Measurements from ENCODE around the gene DHRS1. TPM values are rescaled to one million over a fixed set of nuclear protein-coding genes. Genes with fewer than 3 reads are reported as not detected.
A peak's percentile ranks its signal among the peaks of the same experiment; 100 is the strongest.

The DHRS1 gene
- total and polyA plus RNA-seq, 9 of the 15 experiments (the other 6 are each of a cell fraction or from before 2014, with no cell fraction given), result 7.3 to 33.6 (median 13.3) TPM

DNA sequence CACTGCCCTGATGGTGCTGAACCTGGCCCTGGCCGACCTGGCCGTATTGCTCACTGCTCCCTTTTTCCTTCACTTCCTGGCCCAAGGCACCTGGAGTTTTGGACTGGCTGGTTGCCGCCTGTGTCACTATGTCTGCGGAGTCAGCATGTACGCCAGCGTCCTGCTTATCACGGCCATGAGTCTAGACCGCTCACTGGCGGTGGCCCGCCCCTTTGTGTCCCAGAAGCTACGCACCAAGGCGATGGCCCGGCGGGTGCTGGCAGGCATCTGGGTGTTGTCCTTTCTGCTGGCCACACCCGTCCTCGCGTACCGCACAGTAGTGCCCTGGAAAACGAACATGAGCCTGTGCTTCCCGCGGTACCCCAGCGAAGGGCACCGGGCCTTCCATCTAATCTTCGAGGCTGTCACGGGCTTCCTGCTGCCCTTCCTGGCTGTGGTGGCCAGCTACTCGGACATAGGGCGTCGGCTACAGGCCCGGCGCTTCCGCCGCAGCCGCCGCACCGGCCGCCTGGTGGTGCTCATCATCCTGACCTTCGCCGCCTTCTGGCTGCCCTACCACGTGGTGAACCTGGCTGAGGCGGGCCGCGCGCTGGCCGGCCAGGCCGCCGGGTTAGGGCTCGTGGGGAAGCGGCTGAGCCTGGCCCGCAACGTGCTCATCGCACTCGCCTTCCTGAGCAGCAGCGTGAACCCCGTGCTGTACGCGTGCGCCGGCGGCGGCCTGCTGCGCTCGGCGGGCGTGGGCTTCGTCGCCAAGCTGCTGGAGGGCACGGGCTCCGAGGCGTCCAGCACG, 16.4 kb upstream of the DHRS1 start (continued):
- TF ChIP-seq, protein P1, sequence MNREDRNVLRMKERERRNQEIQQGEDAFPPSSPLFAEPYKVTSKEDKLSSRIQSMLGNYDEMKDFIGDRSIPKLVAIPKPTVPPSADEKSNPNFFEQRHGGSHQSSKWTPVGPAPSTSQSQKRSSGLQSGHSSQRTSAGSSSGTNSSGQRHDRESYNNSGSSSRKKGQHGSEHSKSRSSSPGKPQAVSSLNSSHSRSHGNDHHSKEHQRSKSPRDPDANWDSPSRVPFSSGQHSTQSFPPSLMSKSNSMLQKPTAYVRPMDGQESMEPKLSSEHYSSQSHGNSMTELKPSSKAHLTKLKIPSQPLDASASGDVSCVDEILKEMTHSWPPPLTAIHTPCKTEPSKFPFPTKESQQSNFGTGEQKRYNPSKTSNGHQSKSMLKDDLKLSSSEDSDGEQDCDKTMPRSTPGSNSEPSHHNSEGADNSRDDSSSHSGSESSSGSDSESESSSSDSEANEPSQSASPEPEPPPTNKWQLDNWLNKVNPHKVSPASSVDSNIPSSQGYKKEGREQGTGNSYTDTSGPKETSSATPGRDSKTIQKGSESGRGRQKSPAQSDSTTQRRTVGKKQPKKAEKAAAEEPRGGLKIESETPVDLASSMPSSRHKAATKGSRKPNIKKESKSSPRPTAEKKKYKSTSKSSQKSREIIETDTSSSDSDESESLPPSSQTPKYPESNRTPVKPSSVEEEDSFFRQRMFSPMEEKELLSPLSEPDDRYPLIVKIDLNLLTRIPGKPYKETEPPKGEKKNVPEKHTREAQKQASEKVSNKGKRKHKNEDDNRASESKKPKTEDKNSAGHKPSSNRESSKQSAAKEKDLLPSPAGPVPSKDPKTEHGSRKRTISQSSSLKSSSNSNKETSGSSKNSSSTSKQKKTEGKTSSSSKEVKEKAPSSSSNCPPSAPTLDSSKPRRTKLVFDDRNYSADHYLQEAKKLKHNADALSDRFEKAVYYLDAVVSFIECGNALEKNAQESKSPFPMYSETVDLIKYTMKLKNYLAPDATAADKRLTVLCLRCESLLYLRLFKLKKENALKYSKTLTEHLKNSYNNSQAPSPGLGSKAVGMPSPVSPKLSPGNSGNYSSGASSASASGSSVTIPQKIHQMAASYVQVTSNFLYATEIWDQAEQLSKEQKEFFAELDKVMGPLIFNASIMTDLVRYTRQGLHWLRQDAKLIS (CRISPR knock-in tag; IDR thresholded peaks at IDR 0.05), result 0 out of 2 replicates have a peak, but pooled peaks have one; percentile 59
- TF ChIP-seq, protein P2, sequence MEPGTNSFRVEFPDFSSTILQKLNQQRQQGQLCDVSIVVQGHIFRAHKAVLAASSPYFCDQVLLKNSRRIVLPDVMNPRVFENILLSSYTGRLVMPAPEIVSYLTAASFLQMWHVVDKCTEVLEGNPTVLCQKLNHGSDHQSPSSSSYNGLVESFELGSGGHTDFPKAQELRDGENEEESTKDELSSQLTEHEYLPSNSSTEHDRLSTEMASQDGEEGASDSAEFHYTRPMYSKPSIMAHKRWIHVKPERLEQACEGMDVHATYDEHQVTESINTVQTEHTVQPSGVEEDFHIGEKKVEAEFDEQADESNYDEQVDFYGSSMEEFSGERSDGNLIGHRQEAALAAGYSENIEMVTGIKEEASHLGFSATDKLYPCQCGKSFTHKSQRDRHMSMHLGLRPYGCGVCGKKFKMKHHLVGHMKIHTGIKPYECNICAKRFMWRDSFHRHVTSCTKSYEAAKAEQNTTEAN (CRISPR knock-in tag; IDR thresholded peaks at IDR 0.05), result peak; percentile 57; the same call in 1 of the 2 replicates
- TF ChIP-seq HMG20A (CRISPR knock-in tag; conservative IDR thresholded peaks at IDR 0.05) (no peak), SREBF2 (CRISPR knock-in tag; IDR thresholded peaks at IDR 0.05) (no peak), ZFP30 (CRISPR knock-in tag; IDR thresholded peaks at IDR 0.05; ENCODE audit: borderline replicate concordance) (no peak), ETS2 (tag; IDR thresholded peaks at IDR 0.05; ENCODE audit: borderline replicate concordance, poor library complexity, severe bottlenecking) (no peak), ELF1 (tag; IDR thresholded peaks at IDR 0.05) (peak; percentile 23; the same call in 1 of the 2 replicates), ZNF57 (CRISPR knock-in tag; IDR thresholded peaks at IDR 0.05) (no peak), ELF2 (CRISPR knock-in tag; IDR thresholded peaks at IDR 0.05) (no peak), CHCHD3 (CRISPR knock-in tag; IDR thresholded peaks at IDR 0.05) (no peak), FIP1L1 (IDR thresholded peaks at IDR 0.05; ENCODE audit: low read depth, low read length, poor library complexity, severe bottlenecking) (peak; percentile 20), HNRNPK (IDR thresholded peaks at IDR 0.05; ENCODE audit: low read depth, low read length, poor library complexity, severe bottlenecking) (no peak), LCOR (CRISPR knock-in tag; IDR thresholded peaks at IDR 0.05) (0 out of 2 replicates have a peak, but pooled peaks have one; percentile 72)
- TF ChIP-seq, protein P3, sequence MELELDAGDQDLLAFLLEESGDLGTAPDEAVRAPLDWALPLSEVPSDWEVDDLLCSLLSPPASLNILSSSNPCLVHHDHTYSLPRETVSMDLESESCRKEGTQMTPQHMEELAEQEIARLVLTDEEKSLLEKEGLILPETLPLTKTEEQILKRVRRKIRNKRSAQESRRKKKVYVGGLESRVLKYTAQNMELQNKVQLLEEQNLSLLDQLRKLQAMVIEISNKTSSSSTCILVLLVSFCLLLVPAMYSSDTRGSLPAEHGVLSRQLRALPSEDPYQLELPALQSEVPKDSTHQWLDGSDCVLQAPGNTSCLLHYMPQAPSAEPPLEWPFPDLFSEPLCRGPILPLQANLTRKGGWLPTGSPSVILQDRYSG (tag; conservative IDR thresholded peaks at IDR 0.05; ENCODE audit: low read depth), result no peak
- TF ChIP-seq, protein P4, sequence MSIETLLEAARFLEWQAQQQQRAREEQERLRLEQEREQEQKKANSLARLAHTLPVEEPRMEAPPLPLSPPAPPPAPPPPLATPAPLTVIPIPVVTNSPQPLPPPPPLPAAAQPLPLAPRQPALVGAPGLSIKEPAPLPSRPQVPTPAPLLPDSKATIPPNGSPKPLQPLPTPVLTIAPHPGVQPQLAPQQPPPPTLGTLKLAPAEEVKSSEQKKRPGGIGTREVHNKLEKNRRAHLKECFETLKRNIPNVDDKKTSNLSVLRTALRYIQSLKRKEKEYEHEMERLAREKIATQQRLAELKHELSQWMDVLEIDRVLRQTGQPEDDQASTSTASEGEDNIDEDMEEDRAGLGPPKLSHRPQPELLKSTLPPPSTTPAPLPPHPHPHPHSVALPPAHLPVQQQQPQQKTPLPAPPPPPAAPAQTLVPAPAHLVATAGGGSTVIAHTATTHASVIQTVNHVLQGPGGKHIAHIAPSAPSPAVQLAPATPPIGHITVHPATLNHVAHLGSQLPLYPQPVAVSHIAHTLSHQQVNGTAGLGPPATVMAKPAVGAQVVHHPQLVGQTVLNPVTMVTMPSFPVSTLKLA (conservative IDR thresholded peaks at IDR 0.05), result peak; percentile 48 to 76; a peak in 3 of 4 replicates
- TF ChIP-seq, protein P5, sequence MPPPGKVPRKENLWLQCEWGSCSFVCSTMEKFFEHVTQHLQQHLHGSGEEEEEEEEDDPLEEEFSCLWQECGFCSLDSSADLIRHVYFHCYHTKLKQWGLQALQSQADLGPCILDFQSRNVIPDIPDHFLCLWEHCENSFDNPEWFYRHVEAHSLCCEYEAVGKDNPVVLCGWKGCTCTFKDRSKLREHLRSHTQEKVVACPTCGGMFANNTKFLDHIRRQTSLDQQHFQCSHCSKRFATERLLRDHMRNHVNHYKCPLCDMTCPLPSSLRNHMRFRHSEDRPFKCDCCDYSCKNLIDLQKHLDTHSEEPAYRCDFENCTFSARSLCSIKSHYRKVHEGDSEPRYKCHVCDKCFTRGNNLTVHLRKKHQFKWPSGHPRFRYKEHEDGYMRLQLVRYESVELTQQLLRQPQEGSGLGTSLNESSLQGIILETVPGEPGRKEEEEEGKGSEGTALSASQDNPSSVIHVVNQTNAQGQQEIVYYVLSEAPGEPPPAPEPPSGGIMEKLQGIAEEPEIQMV (tag; conservative IDR thresholded peaks at IDR 0.05; ENCODE audit: low read depth), result no peak

Measured in K562 (cell line).